Neural cell (in vitro differentiated cells): ENCODE measurements around the gene EXOC1. TPM values are rescaled to one million over a fixed set of nuclear protein-coding genes. Genes with fewer than 3 reads are reported as not detected.

ENCODE experiments used
- H2AFZ ChIP-seq: fragments of 200-600, 300-800 bp; sonication (generic), shearing (Covaris generic); 2 replicates; pipeline ENCODE4 v1.6.0; 2014; ENCODE audit warnings: low read depth, mild to moderate bottlenecking, antibody characterized with exemption, low read length, moderate library complexity
- H3F3A ChIP-seq: fragments of 200-600 bp; shearing (Covaris generic); 2 replicates; pipeline ENCODE4 v1.6.1; 2016; ENCODE audit warnings: mild to moderate bottlenecking, moderate library complexity, mixed read lengths, antibody characterized with exemption, low read length; ENCODE audit not compliant: insufficient read depth, poor library complexity, severe bottlenecking
- H3K27ac ChIP-seq: fragments of 200-600, 300-800 bp; sonication (generic), shearing (Covaris generic); 2 replicates; pipeline ENCODE4 v1.5.1; 2014; ENCODE audit warnings: mild to moderate bottlenecking, low read length, moderate library complexity
- H3K27me3 ChIP-seq: fragments of 300-800, 200-600 bp; sonication (generic), shearing (Covaris generic); 2 replicates; pipeline ENCODE4 v1.6.0; 2014; ENCODE audit warnings: mild to moderate bottlenecking, low read depth, low read length, moderate library complexity; ENCODE audit not compliant: insufficient read depth
- H3K36me3 ChIP-seq: fragments of 300-800, 200-600 bp; sonication (generic), shearing (Covaris generic); 2 replicates; pipeline ENCODE4 v1.5.1; 2014; ENCODE audit warnings: mild to moderate bottlenecking, antibody characterized with exemption, low read length, moderate library complexity; ENCODE audit not compliant: insufficient read depth
- H3K4me2 ChIP-seq: fragments of 300-800, 200-600 bp; sonication (generic), shearing (Covaris generic); 2 replicates; pipeline ENCODE4 v1.6.0; 2014; ENCODE audit warnings: mild to moderate bottlenecking, low read length
- H3K4me3 ChIP-seq: fragments of 300-800, 200-600 bp; sonication (generic), shearing (Covaris generic); 2 replicates; pipeline ENCODE4 v1.5.1; 2014; ENCODE audit warnings: mild to moderate bottlenecking, low read length, moderate library complexity
- H3K79me2 ChIP-seq: fragments of 200-600 bp; shearing (Covaris generic); replicated peaks from 2 replicates; pipeline ENCODE4 v1.6.0; 2014; ENCODE audit warnings: mild to moderate bottlenecking, low read length, moderate library complexity; ENCODE audit not compliant: insufficient read depth
- H3K9ac ChIP-seq: fragments of 300-800, 200-600 bp; sonication (generic), shearing (Covaris generic); 2 replicates; pipeline ENCODE4 v1.6.1; 2016; ENCODE audit warnings: mild to moderate bottlenecking, low read length, mixed read lengths
- H3K9me2 ChIP-seq: fragments of 200-600 bp; shearing (Covaris generic); 2 replicates; pipeline ENCODE4 v1.6.1; 2016; ENCODE audit warnings: mild to moderate bottlenecking, low read length, mixed read lengths; ENCODE audit not compliant: insufficient read depth
- H3K9me3 ChIP-seq: fragments of 200-600, 300-800 bp; sonication (generic), shearing (Covaris generic); 2 replicates; pipeline ENCODE4 v1.6.1; 2016; ENCODE audit warnings: mild to moderate bottlenecking, mixed run types, low read length, moderate library complexity, mixed read lengths
- H4K20me1 ChIP-seq: fragments of 200-600 bp; shearing (Covaris generic); 2 replicates; pipeline ENCODE4 v1.6.1; 2016; ENCODE audit warnings: mild to moderate bottlenecking, mixed run types; ENCODE audit not compliant: insufficient read depth
- EP300 ChIP-seq: fragments of 450-650 bp; conservative IDR thresholded peaks from 2 replicates; pipeline ENCODE4 v1.6.1; 2014; ENCODE audit warnings: antibody characterized with exemption, mild to moderate bottlenecking, moderate library complexity; ENCODE audit not compliant: poor library complexity, severe bottlenecking
- EZH2 ChIP-seq: fragments of 200-600, 300-800 bp; shearing (Covaris generic), sonication (generic); IDR thresholded peaks from 2 replicates; pipeline ENCODE4 v1.6.1; 2014; ENCODE audit warnings: antibody characterized with exemption, low read length, borderline replicate concordance, mild to moderate bottlenecking; ENCODE audit not compliant: insufficient read depth, poor library complexity, severe bottlenecking
- MXI1 ChIP-seq: fragments of 450-650 bp; conservative IDR thresholded peaks from 2 replicates; pipeline ENCODE4 v1.6.1; 2014; ENCODE audit warnings: antibody characterized with exemption, mild to moderate bottlenecking; ENCODE audit not compliant: poor library complexity, severe bottlenecking
- POLR2AphosphoS5 ChIP-seq: IDR thresholded peaks from 2 replicates; pipeline ENCODE4 v1.6.1; 2012
- RAD21 ChIP-seq: fragments of 450-650 bp; conservative IDR thresholded peaks from 2 replicates; pipeline ENCODE4 v1.6.1; 2014; ENCODE audit warnings: antibody characterized with exemption, mild to moderate bottlenecking, moderate library complexity
- SMC3 ChIP-seq: fragments of 450-650 bp; conservative IDR thresholded peaks from 2 replicates; pipeline ENCODE4 v1.6.1; 2014; ENCODE audit warnings: antibody characterized with exemption, mild to moderate bottlenecking, moderate library complexity; ENCODE audit not compliant: poor library complexity
- TAF1 ChIP-seq: IDR thresholded peaks from 2 replicates; pipeline ENCODE4 v1.6.1; 2012; ENCODE audit warnings: low read depth
- polyA plus RNA-seq: library from polyadenylated mRNA; depleted of rRNA; stranded (reverse); fragments of >200 nt; gene quantifications from 2 replicates; pipeline ENCODE4 v1.2.3, GENCODE V29; 2014
- TF ChIP-seq, protein P1 (sequence below): fragments of 450-650 bp; IDR thresholded peaks from 2 replicates; pipeline ENCODE4 v1.5.1; 2014; ENCODE audit warnings: antibody characterized with exemption, mild to moderate bottlenecking, moderate library complexity; ENCODE audit not compliant: poor library complexity, severe bottlenecking
- TF ChIP-seq, protein P2 (sequence below): IDR thresholded peaks from 2 replicates; pipeline ENCODE4 v1.6.1; 2012; ENCODE audit warnings: borderline replicate concordance

EXOC1 gene
- polyA plus RNA-seq, 1 donor from 2014 or later = 106 TPM

- Histone ChIP-seq H2AFZ (no peak overlapping the region), H3K4me2 (no peak overlapping the region)
These were observed 33.2 kb upstream of the EXOC1 start for GRCh38 chr4:55820279-55820678.

DNA sequence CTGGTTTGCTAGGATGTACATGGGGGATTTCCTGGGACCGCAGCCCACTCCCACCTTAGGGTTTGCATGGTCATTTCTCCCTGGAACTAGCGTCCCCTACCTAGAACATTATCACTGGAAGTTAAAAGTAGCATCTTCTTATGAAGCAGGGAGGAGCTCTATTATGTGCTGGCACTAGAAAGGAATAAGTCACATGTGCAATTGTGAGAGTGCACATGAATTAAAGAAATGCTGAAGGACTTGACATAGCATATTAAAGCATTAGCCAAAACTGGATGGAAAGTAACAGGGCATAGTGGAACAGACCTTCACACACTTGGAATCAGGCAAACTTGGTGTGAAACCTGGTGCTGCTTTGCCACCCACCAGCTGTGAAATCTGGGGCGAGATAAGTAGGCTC, 31.1 kb upstream of the EXOC1 start:
- no peaks in the 10 kb centered on the region for H3K79me2 ChIP-seq
- no peak overlapping the region for H3K9ac ChIP-seq
- no peak overlapping the region for H3K4me2 ChIP-seq
- no peaks in the 10 kb centered on the region for H3K36me3 ChIP-seq
- no peak for TF ChIP-seq TAF1
- TF ChIP-seq, protein P1, sequence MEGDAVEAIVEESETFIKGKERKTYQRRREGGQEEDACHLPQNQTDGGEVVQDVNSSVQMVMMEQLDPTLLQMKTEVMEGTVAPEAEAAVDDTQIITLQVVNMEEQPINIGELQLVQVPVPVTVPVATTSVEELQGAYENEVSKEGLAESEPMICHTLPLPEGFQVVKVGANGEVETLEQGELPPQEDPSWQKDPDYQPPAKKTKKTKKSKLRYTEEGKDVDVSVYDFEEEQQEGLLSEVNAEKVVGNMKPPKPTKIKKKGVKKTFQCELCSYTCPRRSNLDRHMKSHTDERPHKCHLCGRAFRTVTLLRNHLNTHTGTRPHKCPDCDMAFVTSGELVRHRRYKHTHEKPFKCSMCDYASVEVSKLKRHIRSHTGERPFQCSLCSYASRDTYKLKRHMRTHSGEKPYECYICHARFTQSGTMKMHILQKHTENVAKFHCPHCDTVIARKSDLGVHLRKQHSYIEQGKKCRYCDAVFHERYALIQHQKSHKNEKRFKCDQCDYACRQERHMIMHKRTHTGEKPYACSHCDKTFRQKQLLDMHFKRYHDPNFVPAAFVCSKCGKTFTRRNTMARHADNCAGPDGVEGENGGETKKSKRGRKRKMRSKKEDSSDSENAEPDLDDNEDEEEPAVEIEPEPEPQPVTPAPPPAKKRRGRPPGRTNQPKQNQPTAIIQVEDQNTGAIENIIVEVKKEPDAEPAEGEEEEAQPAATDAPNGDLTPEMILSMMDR = no peak
- no peak for TF ChIP-seq RAD21
- no peak for TF ChIP-seq SMC3
- TF ChIP-seq EP300 = no peak
- TF ChIP-seq, protein P2, sequence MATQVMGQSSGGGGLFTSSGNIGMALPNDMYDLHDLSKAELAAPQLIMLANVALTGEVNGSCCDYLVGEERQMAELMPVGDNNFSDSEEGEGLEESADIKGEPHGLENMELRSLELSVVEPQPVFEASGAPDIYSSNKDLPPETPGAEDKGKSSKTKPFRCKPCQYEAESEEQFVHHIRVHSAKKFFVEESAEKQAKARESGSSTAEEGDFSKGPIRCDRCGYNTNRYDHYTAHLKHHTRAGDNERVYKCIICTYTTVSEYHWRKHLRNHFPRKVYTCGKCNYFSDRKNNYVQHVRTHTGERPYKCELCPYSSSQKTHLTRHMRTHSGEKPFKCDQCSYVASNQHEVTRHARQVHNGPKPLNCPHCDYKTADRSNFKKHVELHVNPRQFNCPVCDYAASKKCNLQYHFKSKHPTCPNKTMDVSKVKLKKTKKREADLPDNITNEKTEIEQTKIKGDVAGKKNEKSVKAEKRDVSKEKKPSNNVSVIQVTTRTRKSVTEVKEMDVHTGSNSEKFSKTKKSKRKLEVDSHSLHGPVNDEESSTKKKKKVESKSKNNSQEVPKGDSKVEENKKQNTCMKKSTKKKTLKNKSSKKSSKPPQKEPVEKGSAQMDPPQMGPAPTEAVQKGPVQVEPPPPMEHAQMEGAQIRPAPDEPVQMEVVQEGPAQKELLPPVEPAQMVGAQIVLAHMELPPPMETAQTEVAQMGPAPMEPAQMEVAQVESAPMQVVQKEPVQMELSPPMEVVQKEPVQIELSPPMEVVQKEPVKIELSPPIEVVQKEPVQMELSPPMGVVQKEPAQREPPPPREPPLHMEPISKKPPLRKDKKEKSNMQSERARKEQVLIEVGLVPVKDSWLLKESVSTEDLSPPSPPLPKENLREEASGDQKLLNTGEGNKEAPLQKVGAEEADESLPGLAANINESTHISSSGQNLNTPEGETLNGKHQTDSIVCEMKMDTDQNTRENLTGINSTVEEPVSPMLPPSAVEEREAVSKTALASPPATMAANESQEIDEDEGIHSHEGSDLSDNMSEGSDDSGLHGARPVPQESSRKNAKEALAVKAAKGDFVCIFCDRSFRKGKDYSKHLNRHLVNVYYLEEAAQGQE = no peak
- no peak overlapping the region for H3K4me3 ChIP-seq
- no peaks in the 10 kb centered on the region for H3K9me2 ChIP-seq
- H4K20me1 ChIP-seq = no peaks in the 10 kb centered on the region
- H3K9me3 ChIP-seq = no peaks in the 10 kb centered on the region
- H3K27ac ChIP-seq = no peak overlapping the region
- no peak overlapping the region for H2AFZ ChIP-seq
- no peaks in the 10 kb centered on the region for H3F3A ChIP-seq
- no peaks in the 10 kb centered on the region for H3K27me3 ChIP-seq

More at GRCh38 chr4:55820279-55820678, 33.2 kb upstream of the EXOC1 start:
- H3K27me3 ChIP-seq = no peaks in the 10 kb centered on the region
- H3K27ac ChIP-seq = no peak overlapping the region
- TF ChIP-seq, protein P2 = no peak
- TF ChIP-seq POLR2AphosphoS5 (no peak), EP300 (no peak), TAF1 (no peak), SMC3 (no peak), MXI1 (no peak), RAD21 (no peak), EZH2 (no peak)
- TF ChIP-seq, protein P1 = no peak
- H4K20me1 ChIP-seq = no peaks in the 10 kb centered on the region
- H3K79me2 ChIP-seq = no peaks in the 10 kb centered on the region
- no peaks in the 10 kb centered on the region for H3K9me2 ChIP-seq
- no peak overlapping the region for H3K9ac ChIP-seq
- no peaks in the 10 kb centered on the region for H3K9me3 ChIP-seq
- no peak overlapping the region for H3K4me3 ChIP-seq
- H3K36me3 ChIP-seq = no peaks in the 10 kb centered on the region
- no peaks in the 10 kb centered on the region for H3F3A ChIP-seq
